OCI-LY7 (cell line): ENCODE data around the gene EIF4G1.

Source experiments
- EZH2phosphoT487 ChIP-seq: fragments of 200-600 bp; sonication (generic); IDR thresholded peaks from 2 replicates; pipeline ENCODE4 v1.6.1; 2018; ENCODE audit warnings: low read depth, borderline replicate concordance, mild to moderate bottlenecking, mixed run types, antibody characterized with exemption, low read length, moderate library complexity, mixed read lengths
- TF ChIP-seq, protein P1 (sequence below): fragments of 200-600 bp; sonication (generic); conservative IDR thresholded peaks from 2 replicates; pipeline ENCODE4 v1.5.1; 2014; ENCODE audit warnings: mild to moderate bottlenecking, antibody characterized with exemption, low read length, moderate library complexity, mixed read lengths

DNA sequence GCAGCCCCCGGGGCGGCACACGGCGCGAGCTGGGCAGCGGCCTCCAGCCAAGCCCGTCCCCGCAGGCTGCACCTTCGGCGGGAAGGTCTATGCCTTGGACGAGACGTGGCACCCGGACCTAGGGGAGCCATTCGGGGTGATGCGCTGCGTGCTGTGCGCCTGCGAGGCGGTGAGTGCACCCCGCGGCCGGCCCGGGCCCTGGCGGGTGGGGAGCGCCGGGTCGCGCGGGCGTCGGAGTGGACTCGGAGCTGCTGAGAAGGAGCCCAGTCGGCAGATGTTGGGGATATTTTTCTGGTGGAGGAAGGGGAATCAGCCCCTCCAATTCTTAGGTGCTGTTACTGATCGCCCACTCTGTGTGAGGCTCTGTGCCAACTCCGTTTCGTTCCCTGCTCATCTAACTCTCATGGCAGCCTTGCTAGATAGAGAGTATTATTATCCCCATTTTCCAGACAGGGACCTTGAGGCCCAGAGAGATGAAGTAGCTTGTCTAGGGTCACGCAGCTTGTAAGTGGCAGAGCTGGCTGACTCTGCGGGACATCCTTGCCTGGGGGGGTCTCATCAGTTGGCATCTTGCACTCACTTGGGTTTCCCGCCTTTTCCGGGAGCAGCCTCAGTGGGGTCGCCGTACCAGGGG is 66.3 kb downstream of the EIF4G1 start:
- TF ChIP-seq, protein P1, sequence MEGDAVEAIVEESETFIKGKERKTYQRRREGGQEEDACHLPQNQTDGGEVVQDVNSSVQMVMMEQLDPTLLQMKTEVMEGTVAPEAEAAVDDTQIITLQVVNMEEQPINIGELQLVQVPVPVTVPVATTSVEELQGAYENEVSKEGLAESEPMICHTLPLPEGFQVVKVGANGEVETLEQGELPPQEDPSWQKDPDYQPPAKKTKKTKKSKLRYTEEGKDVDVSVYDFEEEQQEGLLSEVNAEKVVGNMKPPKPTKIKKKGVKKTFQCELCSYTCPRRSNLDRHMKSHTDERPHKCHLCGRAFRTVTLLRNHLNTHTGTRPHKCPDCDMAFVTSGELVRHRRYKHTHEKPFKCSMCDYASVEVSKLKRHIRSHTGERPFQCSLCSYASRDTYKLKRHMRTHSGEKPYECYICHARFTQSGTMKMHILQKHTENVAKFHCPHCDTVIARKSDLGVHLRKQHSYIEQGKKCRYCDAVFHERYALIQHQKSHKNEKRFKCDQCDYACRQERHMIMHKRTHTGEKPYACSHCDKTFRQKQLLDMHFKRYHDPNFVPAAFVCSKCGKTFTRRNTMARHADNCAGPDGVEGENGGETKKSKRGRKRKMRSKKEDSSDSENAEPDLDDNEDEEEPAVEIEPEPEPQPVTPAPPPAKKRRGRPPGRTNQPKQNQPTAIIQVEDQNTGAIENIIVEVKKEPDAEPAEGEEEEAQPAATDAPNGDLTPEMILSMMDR, result no peak
- TF ChIP-seq EZH2phosphoT487, result no peak
